Testis (tissue), 3 donors: ENCODE data around the gene UBR2. TPM values are rescaled to one million over a fixed set of nuclear protein-coding genes. Genes with fewer than 3 reads are reported as not detected.

Experiments
- DNase-seq: peaks from one replicate; pipeline ENCODE4 v3.0.0-alpha.2; 2019
- H3K27ac ChIP-seq, 2 donors: fragments of 200-600 bp; sonication (generic); one replicate each; pipeline ENCODE4 v1.5.1; 2019
- H3K27me3 ChIP-seq: fragments of 200-600 bp; sonication (generic); one replicate; pipeline ENCODE4 v1.5.1; 2019
- H3K36me3 ChIP-seq: fragments of 200-600 bp; sonication (generic); one replicate; pipeline ENCODE4 v1.5.1; 2017; ENCODE audit warnings: low read depth; ENCODE audit errors: missing control alignments
- H3K4me1 ChIP-seq: fragments of 200-600 bp; sonication (generic); one replicate; pipeline ENCODE4 v1.5.1; 2019
- H3K4me3 ChIP-seq, 2 donors: fragments of 200-600 bp; sonication (generic); one replicate each; pipeline ENCODE4 v1.5.1; 2017 to 2019
- H3K9me3 ChIP-seq: fragments of 200-600 bp; sonication (generic); one replicate; pipeline ENCODE4 v1.5.1; 2017
- CTCF ChIP-seq, 3 experiments: fragments of 450-650 bp in 2 of 3; fragments of 200-600 bp in 1 of 3; sonication (generic) in 1 of 3; IDR thresholded peaks; one replicate each; pipeline ENCODE4 v1.5.1; 2016 to 2019; ENCODE audit warnings: antibody characterized with exemption in 3 of 3, mild to moderate bottlenecking in 2 of 3, moderate library complexity in 1 of 3
- POLR2A ChIP-seq: fragments of 450-650 bp; IDR thresholded peaks from one replicate; pipeline ENCODE4 v1.6.1; 2017; ENCODE audit warnings: antibody characterized with exemption, mild to moderate bottlenecking, moderate library complexity
- WGBS, 2 donors: methylation state at CpG; one replicate each; pipeline ENCODE4 v1.1.5; 2018; 5-methylcytosine and 5-hydroxymethylcytosine counted together
- intact Hi-C: fragments of 100-400 bp; cut with DNase I; formaldehyde crosslinking; loops from one replicate; pipeline ENCODE4 v1.15.1; 2023; ENCODE audit warnings: low total_unique reads
- polyA plus RNA-seq: library from polyadenylated mRNA; stranded (reverse); fragments of 350-450 nt; fragmentation: Illumina TruSeq; extraction: RNeasy Lipid Tissue Mini Kit (QIAGEN cat#74804); gene quantifications from one replicate; pipeline ENCODE4 v1.2.3, GENCODE V29; 2014; ENCODE audit warnings: low read depth, low replicate concordance; ENCODE audit not compliant: insufficient read depth
- total RNA-seq, 2 donors: library from RNA; depleted of rRNA; stranded (reverse); fragments of >200 nt; gene quantifications; one replicate each; pipeline ENCODE4 v1.2.3, GENCODE V29; 2016

Gene UBR2
- total and polyA plus RNA-seq, 3 donors from 2014 or later, result 11.1 to 26.8 (median 25.8) TPM

DNA sequence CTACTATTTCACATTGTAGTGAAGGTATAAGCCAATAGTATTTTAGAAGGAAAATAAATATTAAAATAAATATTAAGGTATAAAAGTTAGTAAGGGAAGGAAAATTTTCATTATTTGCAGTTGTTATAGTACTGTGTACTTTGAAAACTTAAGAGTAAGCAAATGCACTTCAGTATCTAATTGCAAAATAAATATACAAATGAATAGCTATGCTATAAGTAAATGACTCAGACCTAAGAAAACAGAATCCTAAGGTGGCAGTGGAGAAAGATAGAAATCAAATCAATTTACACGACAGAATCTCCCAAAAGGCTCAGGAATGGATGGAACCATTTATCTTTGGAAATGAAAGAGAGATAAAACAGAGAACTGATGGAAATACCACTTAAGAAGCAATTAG is 24.7 kb upstream of the UBR2 start:
- WGBS, 2 donors, result 94 to 96% methylated on average over 1 of the region's 1 CpG
- H3K36me3 ChIP-seq, result no peaks in the 10 kb centered on the region
- TF ChIP-seq CTCF (IDR thresholded peaks at IDR 0.05), result no peak
- no peak for TF ChIP-seq POLR2A
- H3K9me3 ChIP-seq, result no peaks in the 10 kb centered on the region
- H3K27ac ChIP-seq, result no peak overlapping the region
- H3K4me3 ChIP-seq, result no peak overlapping the region
- peaks cover 12% of the 10 kb centered on the region for H3K4me1 ChIP-seq
- H3K27me3 ChIP-seq, result no peaks in the 10 kb centered on the region
- DNase-seq, result no peak
- intact Hi-C loops, result no loop called here

- H3K27me3 ChIP-seq, result no peaks in the 10 kb centered on the region
- no peaks in the 10 kb centered on the region for H3K9me3 ChIP-seq
- H3K4me1 ChIP-seq, result peaks cover 16% of the 10 kb centered on the region
- no peak overlapping the region for H3K27ac ChIP-seq
- DNase-seq, result no peak
- TF ChIP-seq POLR2A, result no peak
- TF ChIP-seq CTCF (IDR thresholded peaks at IDR 0.05), result no peak
- H3K4me3 ChIP-seq, result no peak overlapping the region
- intact Hi-C loops, result no loop called here
- H3K36me3 ChIP-seq, result no peaks in the 10 kb centered on the region
- WGBS, 2 donors, result 93 to 96% methylated on average over 7 of the region's 7 CpGs
These were observed 18.5 kb upstream of the UBR2 start for GRCh38 chr6:42545226-42545773.

GRCh38 chr6:42547407-42548329 is 16.2 kb upstream of the UBR2 start:
- Histone ChIP-seq H3K4me3 (peak overlapping the region; percentile 53 to 64), H3K4me1 (peaks cover 16% of the 10 kb centered on the region), H3K36me3 (no peaks in the 10 kb centered on the region), H3K27me3 (no peaks in the 10 kb centered on the region), H3K27ac (peak overlapping the region; percentile 47 to 63), H3K9me3 (no peaks in the 10 kb centered on the region)
- peak; percentile 93 for DNase-seq
- intact Hi-C loops, result no loop called here
- TF ChIP-seq CTCF (IDR thresholded peaks at IDR 0.05) (peak; percentile 95 to 97 (median 97)), POLR2A (no peak)
- 1 to 2% methylated on average over 20 to 27 of the region's 27 CpGs for WGBS, 2 donors

- Histone ChIP-seq H3K27me3 (no peaks in the 10 kb centered on the region), H3K4me1 (peaks cover 16% of the 10 kb centered on the region), H3K36me3 (no peaks in the 10 kb centered on the region), H3K27ac (no peak overlapping the region), H3K4me3 (no peak overlapping the region), H3K9me3 (no peaks in the 10 kb centered on the region)
- intact Hi-C loops, result no loop called here
- TF ChIP-seq CTCF (IDR thresholded peaks at IDR 0.05), result no peak
- no peak for TF ChIP-seq POLR2A
- 82 to 85% methylated on average over 1 of the region's 1 CpG for WGBS, 2 donors
- no peak for DNase-seq
These were observed 13.6 kb upstream of the UBR2 start for GRCh38 chr6:42550277-42550676.
